Measurements from ENCODE around the gene RGSL1. TPM values are rescaled to one million over a fixed set of nuclear protein-coding genes. Genes with fewer than 3 reads are reported as not detected.

The RGSL1 gene
- polyA plus RNA-seq, 1 donor = not detected

GRCh38 chr1:182588500-182589396 is 138.8 kb downstream of the RGSL1 start, which contains the start of gene RNASEL:
Gene RNASEL, minus strand, starts transcription at chr1:182589256. Its CDS starts 2,450 bp downstream, at chr1:182586806.
- peak; percentile 62 for DNase-seq (ENCODE audit: low read depth)

GRCh38 chr1:182589520-182589919 is 139.6 kb downstream of the RGSL1 start:
- no peak for DNase-seq (ENCODE audit: low read depth)

GRCh38 chr1:182589931-182590330 is 140.0 kb downstream of the RGSL1 start:
- DNase-seq (ENCODE audit: low read depth) = no peak

- DNase-seq (ENCODE audit: low read depth) = no peak
These were observed 145.8 kb downstream of the RGSL1 start for GRCh38 chr1:182595641-182596240.

GRCh38 chr1:182596934-182597333 is 147.0 kb downstream of the RGSL1 start:
- no peak for DNase-seq (ENCODE audit: low read depth)

- DNase-seq (ENCODE audit: low read depth) = no peak
These were observed 148.3 kb downstream of the RGSL1 start for GRCh38 chr1:182598296-182598695.

- no peak for DNase-seq (ENCODE audit: low read depth)
These were observed 149.4 kb downstream of the RGSL1 start for GRCh38 chr1:182599339-182599738.

- DNase-seq (ENCODE audit: low read depth) = no peak
These were observed 150.2 kb downstream of the RGSL1 start for GRCh38 chr1:182600036-182600713.

GRCh38 chr1:182600745-182601415 is 150.9 kb downstream of the RGSL1 start:
- DNase-seq (ENCODE audit: low read depth) = no peak

- DNase-seq (ENCODE audit: low read depth) = no peak
These were observed 151.5 kb downstream of the RGSL1 start for GRCh38 chr1:182601416-182601786.

- DNase-seq (ENCODE audit: low read depth) = no peak
These were observed 152.0 kb downstream of the RGSL1 start for GRCh38 chr1:182601913-182602312.

- no peak for DNase-seq (ENCODE audit: low read depth)
These were observed 153.1 kb downstream of the RGSL1 start for GRCh38 chr1:182602935-182603645.

GRCh38 chr1:182603646-182604174 is 153.8 kb downstream of the RGSL1 start:
- no peak for DNase-seq (ENCODE audit: low read depth)

- DNase-seq (ENCODE audit: low read depth) = no peak
These were observed 154.5 kb downstream of the RGSL1 start, which contains the start of gene RGS16 for GRCh38 chr1:182604175-182605164. Gene RGS16, minus strand, starts transcription at chr1:182604389. Its CDS starts 130 bp downstream, at chr1:182604259.

- DNase-seq (ENCODE audit: low read depth) = no peak
These were observed 157.6 kb downstream of the RGSL1 start for GRCh38 chr1:182607566-182607965.

- DNase-seq (ENCODE audit: low read depth) = no peak
These were observed 158.3 kb downstream of the RGSL1 start for GRCh38 chr1:182608236-182608635.

- DNase-seq (ENCODE audit: low read depth) = no peak
These were observed 159.1 kb downstream of the RGSL1 start for GRCh38 chr1:182608845-182609610.
